Stomach (tissue), 9 donors: Measurements from ENCODE around the gene R3HDM1. TPM values are rescaled to one million over a fixed set of nuclear protein-coding genes. Genes with fewer than 3 reads are reported as not detected.
"Not testable (repeated sequence)": the region's sequence is repeated elsewhere in the genome, so short reads cannot be mapped to it uniquely, and the experiment has no call there.

Experiments used
- DNase-seq, 2 donors: peaks; one replicate each; pipeline versions ENCODE4 v3.0.0 to v3.0.0-alpha.2; 2013 to 2019
- H3K27ac ChIP-seq, 5 donors: fragments of 200-600 bp in 4 of 5; sonication (generic) in 4 of 5; one replicate each; pipeline ENCODE4 v1.5.1; 2013 to 2019; ENCODE audit warnings: mild to moderate bottlenecking in 1 of 5, moderate library complexity in 1 of 5
- H3K27me3 ChIP-seq, 3 donors: fragments of 200-600 bp; sonication (generic); one replicate each; pipeline ENCODE4 v1.5.1; 2017 to 2019; ENCODE audit warnings: mixed run types in 1 of 3
- H3K36me3 ChIP-seq, 4 donors: fragments of 200-600 bp; sonication (generic); 1 replicate in 3 of 4; 2 replicates in 1 of 4; pipeline ENCODE4 v1.5.1; 2016 to 2019
- H3K4me1 ChIP-seq, 4 donors: fragments of 200-600 bp; sonication (generic); one replicate each; pipeline ENCODE4 v1.5.1; 2016 to 2019
- H3K4me3 ChIP-seq, 4 donors: fragments of 200-600 bp; sonication (generic) in 3 of 4; one replicate each; pipeline ENCODE4 v1.5.1; 2016 to 2019; ENCODE audit warnings: mild to moderate bottlenecking in 1 of 4
- H3K9me3 ChIP-seq, 4 donors: fragments of 200-600 bp; sonication (generic); one replicate each; pipeline ENCODE4 v1.5.1; 2016 to 2019
- CTCF ChIP-seq, 7 experiments: fragments of 450-650 bp in 4 of 7; fragments of 200-600 bp in 3 of 7; sonication (generic) in 3 of 7; IDR thresholded peaks; one replicate each; pipeline ENCODE4 v1.5.1; 2016 to 2019; ENCODE audit warnings: antibody characterized with exemption in 7 of 7, control low read depth in 2 of 7, mild to moderate bottlenecking in 1 of 7
- EP300 ChIP-seq: sonication (generic); formaldehyde crosslinking; IDR thresholded peaks from one replicate; pipeline ENCODE4 v1.6.1; 2017; ENCODE audit warnings: antibody characterized with exemption
- POLR2A ChIP-seq, 4 donors: fragments of 450-650 bp; IDR thresholded peaks; one replicate each; pipeline ENCODE4 v1.6.1; 2016; ENCODE audit warnings: antibody characterized with exemption in 4 of 4, control low read depth in 2 of 4, mild to moderate bottlenecking in 1 of 4, moderate library complexity in 1 of 4
- POLR2AphosphoS5 ChIP-seq, 3 donors: sonication (generic); formaldehyde crosslinking; IDR thresholded peaks; one replicate each; pipeline ENCODE4 v1.6.1; 2016; ENCODE audit warnings: antibody characterized with exemption in 3 of 3
- WGBS, 5 donors: extraction: QIAGEN DNeasy Blood & Tissue Kit in 3 of 5; methylation state at CpG; one replicate each; pipeline versions ENCODE4 v1.1.5 to v1.1.7; 2013 to 2018; 5-methylcytosine and 5-hydroxymethylcytosine counted together
- intact Hi-C: fragments of 100-400 bp; cut with DNase I; formaldehyde crosslinking; loops from one replicate; pipeline ENCODE4 v1.15.1; 2023; ENCODE audit warnings: low total_unique reads
- polyA plus RNA-seq, 3 donors: library from polyadenylated mRNA; stranded (reverse); fragments of 200-250 nt; gene quantifications; one replicate each; pipeline ENCODE4 v1.2.3, GENCODE V29; 2013
- total RNA-seq, 5 donors: library from RNA; depleted of rRNA; stranded (reverse); fragments of >200 nt; gene quantifications; one replicate each; pipeline versions ENCODE4 v1.1.0 to v1.2.3, GENCODE V29; 2014 to 2016
- donor health status: healthy with polysubstance abuse.
- donor health status: Bipolar disorder and iron deficiency.
- donor health status: healthy.

The R3HDM1 gene
- total and polyA plus RNA-seq, 8 donors, result 5.7 to 34.3 (median 12.8) TPM

GRCh38 chr2:135494917-135495316 lies 36.4 kb upstream of the R3HDM1 start:
- no peak for TF ChIP-seq CTCF (IDR thresholded peaks at IDR 0.05)
- WGBS, 5 donors, result 93 to 99% (median 96%) methylated on average over 2 of the region's 2 CpGs
- intact Hi-C loops, result no loop called here
- H3K4me3 ChIP-seq, result no peak overlapping the region
- no peak for DNase-seq
- H3K27ac ChIP-seq, result no peak overlapping the region
- H3K4me1 ChIP-seq, result no peaks in the 10 kb centered on the region
- H3K27me3 ChIP-seq, result no peaks in the 10 kb centered on the region
- peaks cover 6 to 25% (median 18%) of the 10 kb centered on the region in 4 donors for H3K9me3 ChIP-seq
- H3K36me3 ChIP-seq, result peaks cover 0 to 21% (median 3%) of the 10 kb centered on the region in 4 donors

DNA sequence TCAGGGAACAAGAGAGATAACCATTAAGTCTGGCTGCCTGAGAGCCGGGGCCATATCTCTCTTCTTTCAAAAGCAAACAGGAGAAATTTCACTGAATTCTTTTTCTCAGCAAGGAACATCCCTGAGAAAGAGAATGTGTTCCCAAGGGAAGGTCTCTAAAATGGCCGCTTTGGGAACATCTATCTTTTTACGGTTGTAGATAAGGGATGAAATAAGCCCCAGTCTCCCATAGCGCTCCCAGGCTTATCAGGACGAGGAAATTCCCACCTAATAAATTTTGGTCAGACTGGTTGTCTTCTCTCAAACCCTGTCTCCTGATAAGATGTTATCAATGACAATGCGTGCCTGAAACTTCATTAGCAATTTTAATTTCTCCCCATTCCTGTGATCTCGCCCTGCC lies 32.7 kb upstream of the R3HDM1 start:
- WGBS, 5 donors, result 95 to 98% (median 97%) methylated on average over 7 of the region's 7 CpGs
- H3K27ac ChIP-seq, intact Hi-C loops, H3K4me1 ChIP-seq, H3K4me3 ChIP-seq, H3K27me3 ChIP-seq, DNase-seq: not testable (repeated sequence)
- Histone ChIP-seq H3K36me3 (peaks cover 0 to 48% (median 4%) of the 10 kb centered on the region in 4 donors), H3K9me3 (peaks cover 6 to 27% (median 19%) of the 10 kb centered on the region in 4 donors)

GRCh38 chr2:135504811-135505210 lies 26.5 kb upstream of the R3HDM1 start:
- Histone ChIP-seq H3K36me3 (peaks cover 0 to 29% (median under 1%) of the 10 kb centered on the region in 4 donors), H3K9me3 (peaks cover 0 to 4% (median 1%) of the 10 kb centered on the region in 4 donors), H3K27ac (no peak overlapping the region), H3K4me3 (no peak overlapping the region), H3K27me3 (no peaks in the 10 kb centered on the region), H3K4me1 (no peaks in the 10 kb centered on the region)
- WGBS, 5 donors, result 86 to 96% (median 89%) methylated on average over 1 of the region's 1 CpG
- no peak for TF ChIP-seq POLR2AphosphoS5 (IDR thresholded peaks at IDR 0.05)
- TF ChIP-seq POLR2A (IDR thresholded peaks at IDR 0.05), result no peak
- no peak for TF ChIP-seq EP300
- TF ChIP-seq CTCF (IDR thresholded peaks at IDR 0.05), result no peak
- intact Hi-C loops, result no loop called here
- no peak for DNase-seq

DNA sequence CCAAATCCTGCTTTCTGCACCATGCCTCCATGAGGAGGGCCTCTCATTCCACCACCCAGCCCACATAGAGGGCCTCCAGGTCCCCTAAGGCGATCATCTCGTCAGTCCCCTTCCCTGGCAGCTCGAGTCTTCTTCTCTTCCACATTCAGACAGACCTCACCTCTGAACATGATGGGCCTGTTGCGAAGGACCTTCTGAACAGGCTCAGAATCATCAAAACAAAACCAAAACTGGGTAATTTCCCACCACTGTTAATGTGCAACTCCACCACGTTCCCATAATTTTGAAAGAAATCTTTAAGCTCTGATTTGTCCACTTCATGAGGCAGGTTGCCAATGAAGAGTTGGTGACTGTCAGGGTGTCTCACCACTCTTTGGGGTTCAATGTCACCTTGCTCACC lies 20.7 kb upstream of the R3HDM1 start:
- no peak for DNase-seq
- intact Hi-C loops, result no loop called here
- no peaks in the 10 kb centered on the region for H3K4me1 ChIP-seq
- no peak overlapping the region for H3K27ac ChIP-seq
- TF ChIP-seq CTCF (IDR thresholded peaks at IDR 0.05), result no peak
- no peak for TF ChIP-seq EP300
- TF ChIP-seq POLR2AphosphoS5 (IDR thresholded peaks at IDR 0.05), result no peak
- TF ChIP-seq POLR2A (IDR thresholded peaks at IDR 0.05), result no peak
- H3K9me3 ChIP-seq, result peaks cover 0 to 47% (median 26%) of the 10 kb centered on the region in 4 donors
- no peaks in the 10 kb centered on the region for H3K27me3 ChIP-seq
- no peak overlapping the region for H3K4me3 ChIP-seq
- 91 to 96% (median 94%) methylated on average over 5 of the region's 5 CpGs for WGBS, 5 donors
- peaks cover 0 to 7% (median 0%) of the 10 kb centered on the region in 4 donors for H3K36me3 ChIP-seq

DNA sequence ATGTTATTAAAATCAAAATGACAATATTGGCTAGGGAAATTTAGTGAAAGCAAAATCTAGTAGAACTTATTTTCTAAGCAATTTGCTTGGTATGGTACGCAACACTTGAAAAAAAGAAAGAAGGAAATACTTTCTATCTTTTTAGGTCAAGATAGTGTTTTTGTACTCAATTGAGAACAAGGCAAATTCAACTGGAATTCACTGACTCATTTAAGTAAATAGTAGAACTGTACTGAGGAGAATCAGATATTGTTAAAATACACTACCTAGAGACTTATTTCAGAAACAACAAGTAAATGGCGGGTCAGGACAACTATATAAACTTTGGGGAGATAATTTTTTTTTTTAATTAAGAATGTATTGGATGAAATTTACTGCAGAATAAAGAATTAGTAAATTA lies 19.2 kb upstream of the R3HDM1 start:
- 95 to 97% (median 97%) methylated on average over 2 of the region's 2 CpGs for WGBS, 5 donors
- H3K4me1 ChIP-seq, result no peaks in the 10 kb centered on the region
- no peak overlapping the region for H3K27ac ChIP-seq
- no peak for DNase-seq
- TF ChIP-seq CTCF (IDR thresholded peaks at IDR 0.05) (no peak), POLR2AphosphoS5 (IDR thresholded peaks at IDR 0.05) (no peak), EP300 (no peak), POLR2A (IDR thresholded peaks at IDR 0.05) (no peak)
- no peak overlapping the region for H3K4me3 ChIP-seq
- H3K36me3 ChIP-seq, result peaks cover 0 to 7% (median 0%) of the 10 kb centered on the region in 4 donors
- H3K27me3 ChIP-seq, result no peaks in the 10 kb centered on the region
- peaks cover 0 to 54% (median 31%) of the 10 kb centered on the region in 4 donors for H3K9me3 ChIP-seq
- intact Hi-C loops, result no loop called here
